ENCODE data around the gene ALOX5.
"Not testable (repeated sequence)": the region's sequence is repeated elsewhere in the genome, so short reads cannot be mapped to it uniquely, and the experiment has no call there.

The ALOX5 gene

DNA sequence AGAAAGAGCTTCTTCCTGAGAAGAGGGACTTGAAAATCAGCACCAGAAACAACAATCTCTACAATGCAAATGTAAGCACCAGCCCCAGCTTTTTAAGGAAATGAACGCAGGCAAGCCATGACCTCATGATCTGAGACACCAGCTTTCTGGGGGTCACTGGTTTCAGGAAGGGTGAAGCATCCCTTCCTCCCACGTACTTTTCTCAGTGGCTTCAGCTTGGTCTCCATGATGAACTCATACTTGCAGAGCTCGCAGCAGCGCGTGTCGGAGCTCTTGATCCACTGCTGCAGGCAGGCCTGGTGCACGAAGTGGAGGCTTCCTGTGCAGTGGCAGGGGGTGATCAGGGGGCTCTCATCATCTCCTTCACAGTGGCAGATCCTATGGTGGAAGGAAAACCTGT, 87.0 kb downstream of the ALOX5 start:
- DNase-seq (ENCODE audit: low read depth in 1 of 2, low spot score in 1 of 2) = no peak

DNA sequence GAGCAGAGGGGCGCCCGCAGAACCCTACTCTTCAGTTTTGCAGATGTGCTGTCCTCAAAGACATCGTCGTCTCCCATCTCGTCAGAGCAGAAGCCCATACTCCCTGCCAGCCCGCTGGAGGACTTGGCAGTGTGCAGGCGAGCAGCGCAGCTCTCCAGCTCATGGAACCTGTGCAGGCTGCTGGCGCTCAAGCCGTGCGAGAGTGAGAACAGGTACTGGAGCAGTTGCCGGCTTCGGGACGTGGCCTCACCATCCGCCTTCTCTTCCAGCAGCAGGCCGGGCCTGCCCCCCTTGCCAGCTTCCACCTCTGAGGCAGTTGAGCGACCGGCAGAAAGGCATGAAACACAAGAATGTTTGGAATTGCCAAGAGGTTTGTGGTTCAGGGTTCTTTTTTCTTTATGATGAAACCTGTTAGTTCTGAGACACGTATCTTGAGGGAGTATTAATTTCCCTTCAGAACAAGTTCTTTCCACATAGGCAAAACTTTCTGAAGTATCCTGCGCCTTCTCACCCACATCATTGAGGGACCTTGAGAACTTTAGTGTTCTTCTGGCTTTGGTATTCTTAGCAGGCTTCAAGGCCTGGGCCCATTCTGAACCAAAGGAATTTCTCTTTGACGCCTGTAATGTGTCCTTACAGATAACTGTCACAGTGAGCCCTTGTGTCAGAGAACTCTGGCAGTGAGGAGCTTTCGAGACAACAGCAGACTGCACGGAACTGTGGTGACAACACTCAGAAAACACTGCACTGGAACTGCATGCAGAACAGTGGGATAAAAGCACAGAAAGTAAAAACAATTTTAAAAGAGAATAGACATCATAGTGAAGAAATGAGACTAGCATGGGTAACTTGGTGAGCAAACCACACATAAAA, 89.5 kb downstream of the ALOX5 start:
- no peak for DNase-seq (ENCODE audit: low read depth in 1 of 2, low spot score in 1 of 2)

DNA sequence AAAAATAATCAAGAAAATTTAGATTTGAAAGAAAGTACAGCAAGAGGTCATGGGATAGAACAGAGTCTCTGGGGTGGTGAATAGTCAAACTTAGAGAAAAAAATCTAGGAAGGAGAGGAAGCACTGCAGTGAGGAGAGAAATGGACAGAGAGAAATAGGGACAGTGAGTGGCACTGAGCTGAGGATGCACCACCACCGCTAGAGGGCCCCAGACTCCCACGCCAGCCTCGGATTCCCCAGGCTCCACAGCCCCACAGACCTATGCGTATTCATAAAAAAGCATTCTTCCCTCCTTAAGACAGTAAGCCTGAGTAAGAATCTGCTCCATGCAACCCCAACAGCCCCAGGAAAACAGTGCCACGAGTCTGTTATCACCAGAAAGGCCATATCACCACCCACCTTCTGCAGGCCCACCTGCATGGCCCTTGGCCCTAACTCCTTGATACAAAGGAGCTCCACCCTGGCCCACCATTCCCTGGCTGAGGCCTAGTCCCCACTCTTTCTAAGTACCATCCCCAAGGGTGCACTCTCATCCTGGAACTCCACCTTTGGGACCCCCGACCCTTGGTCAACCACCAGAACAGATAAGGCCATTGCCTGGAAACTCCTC, 91.0 kb downstream of the ALOX5 start:
- DNase-seq (ENCODE audit: low read depth in 1 of 2, low spot score in 1 of 2) = peak; percentile 54 to 62

DNA sequence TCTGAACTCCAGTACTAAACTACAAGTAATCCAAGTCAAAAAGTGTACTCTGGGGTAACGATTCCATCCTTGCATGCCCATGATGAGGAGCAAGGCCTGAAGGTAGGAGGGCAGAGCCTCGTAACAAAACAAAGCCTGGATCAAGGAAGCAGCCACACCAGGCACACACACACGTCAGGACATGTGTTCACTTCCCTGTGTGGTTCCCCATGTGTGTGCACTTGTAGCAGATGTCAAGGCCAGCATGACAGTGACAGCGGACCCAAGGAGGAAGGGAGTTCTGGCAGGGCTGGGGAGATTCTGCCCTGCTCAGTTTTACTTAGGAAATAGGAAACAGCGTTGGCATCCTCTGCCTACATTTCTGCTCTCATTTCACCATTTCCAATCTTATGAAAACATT, 92.8 kb downstream of the ALOX5 start:
- DNase-seq (ENCODE audit: low read depth in 1 of 2, low spot score in 1 of 2) = no peak

DNA sequence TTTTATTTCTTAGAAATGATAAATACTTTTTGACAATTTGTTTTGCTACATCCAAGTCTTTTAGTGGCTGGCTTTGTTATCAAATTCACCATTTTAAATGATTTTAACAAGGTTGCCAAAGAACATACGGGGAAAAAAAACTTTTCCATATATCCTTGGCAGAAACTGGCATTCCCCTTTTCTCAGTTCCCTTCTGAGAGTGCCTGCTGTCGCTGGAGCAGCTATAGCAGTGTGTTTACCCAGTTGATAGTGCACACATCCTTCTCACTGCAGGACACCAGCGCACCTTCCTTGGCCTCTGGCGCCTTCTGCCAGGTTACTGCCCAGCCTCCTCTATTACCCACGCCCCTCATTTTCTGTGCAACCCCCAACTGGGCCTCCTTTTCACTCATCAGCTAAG, 94.1 kb downstream of the ALOX5 start:
- no peak for DNase-seq (ENCODE audit: low read depth in 1 of 2, low spot score in 1 of 2)

DNA sequence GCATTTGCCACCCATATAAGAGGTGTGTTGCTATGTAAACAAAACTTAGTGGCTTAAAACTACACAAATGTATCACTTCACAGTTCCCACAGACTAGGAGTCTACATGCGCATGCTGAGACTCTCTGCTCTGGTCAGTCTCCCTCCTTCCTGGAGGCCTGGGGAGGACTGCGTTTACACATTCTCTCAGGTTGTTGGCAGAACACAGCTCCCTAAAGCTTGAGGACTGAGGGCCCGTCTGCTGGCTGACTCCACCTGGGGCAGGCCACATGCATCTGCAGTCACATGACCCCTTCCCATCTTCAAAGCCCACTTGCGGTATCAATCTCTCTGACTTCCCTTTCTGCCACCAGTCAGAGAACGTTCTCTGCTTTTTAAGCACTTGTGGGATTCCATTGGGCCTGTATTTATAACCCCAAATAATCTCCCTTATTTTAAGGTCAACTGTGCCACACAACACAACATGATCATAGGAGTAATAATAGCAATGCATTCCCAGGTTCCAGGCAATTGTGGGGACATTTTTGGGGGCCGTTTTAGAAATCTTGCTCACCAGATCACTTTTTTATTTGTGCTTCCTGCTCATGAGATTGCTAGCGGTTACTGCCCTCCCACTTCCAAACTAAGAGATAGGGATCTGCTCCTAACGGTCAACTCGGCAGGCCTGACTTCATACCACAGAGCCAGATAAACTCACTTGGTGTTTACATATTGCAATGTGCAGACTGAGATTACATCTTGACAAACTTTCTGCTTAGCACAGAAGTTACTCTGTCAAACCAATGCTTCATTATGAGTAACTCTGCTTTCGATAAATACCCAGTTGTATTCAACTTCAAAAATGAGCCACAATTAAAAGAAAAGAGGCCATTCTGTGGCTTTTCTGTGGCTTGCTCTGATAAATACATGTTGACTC, 96.3 kb downstream of the ALOX5 start:
- DNase-seq (ENCODE audit: low read depth in 1 of 2, low spot score in 1 of 2) = peak in 1 of 2 donors; percentile 17

DNA sequence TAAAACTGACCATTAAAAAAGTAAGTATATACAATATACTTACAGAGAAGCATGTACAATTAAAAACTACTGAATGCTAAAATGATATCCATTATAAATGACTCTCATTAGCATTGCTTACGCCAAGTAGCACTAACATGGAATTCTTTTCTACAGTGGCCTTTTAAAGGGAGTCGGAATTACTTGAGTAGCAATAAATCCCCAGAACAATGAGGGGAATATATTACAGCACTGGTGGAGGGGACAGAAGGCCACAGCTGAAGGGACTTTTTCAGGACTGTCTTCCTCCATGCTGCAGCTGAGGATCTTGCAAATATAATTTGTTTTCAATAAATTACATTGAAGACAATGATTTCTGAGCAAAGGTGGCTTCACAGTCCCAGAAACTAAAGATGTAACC, 97.0 kb downstream of the ALOX5 start:
- DNase-seq (ENCODE audit: low read depth in 1 of 2, low spot score in 1 of 2) = no peak

DNA sequence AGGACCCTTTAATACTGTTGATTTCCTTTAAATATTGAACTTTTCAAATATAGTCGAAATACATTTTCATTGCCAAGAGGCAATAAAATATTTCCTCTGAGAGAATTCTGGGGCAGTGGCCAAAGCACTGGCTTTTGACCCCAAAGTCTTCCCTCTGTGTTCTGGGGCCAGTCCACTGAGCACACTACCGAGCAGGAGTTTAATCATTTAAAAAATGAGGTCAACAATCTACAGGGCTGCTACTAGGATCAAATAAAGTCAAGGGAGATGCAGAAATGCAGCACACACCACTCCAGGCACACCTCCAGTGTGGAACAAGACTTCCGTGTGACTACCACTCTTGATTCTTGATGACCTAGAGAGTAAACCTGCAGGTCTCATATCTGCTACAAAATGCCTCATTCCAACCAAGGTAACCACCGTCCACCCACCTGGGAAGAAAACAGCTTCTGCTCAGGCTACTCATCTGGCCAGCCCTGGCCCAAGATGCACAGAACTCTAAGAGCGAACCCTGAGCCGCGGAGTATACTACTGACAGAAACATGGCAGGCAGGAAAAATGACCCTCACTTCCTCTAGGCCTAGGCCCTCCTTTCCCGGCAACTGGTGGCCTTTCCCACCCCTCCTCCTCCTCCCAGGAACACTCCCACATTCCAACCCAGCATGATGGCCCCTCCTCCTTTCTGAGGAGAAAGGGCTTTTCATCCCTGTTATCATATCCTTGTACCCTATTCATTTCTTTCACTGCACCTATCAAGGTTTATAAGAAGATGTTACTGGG, 97.7 kb downstream of the ALOX5 start:
- DNase-seq (ENCODE audit: low read depth in 1 of 2, low spot score in 1 of 2) = no peak

DNA sequence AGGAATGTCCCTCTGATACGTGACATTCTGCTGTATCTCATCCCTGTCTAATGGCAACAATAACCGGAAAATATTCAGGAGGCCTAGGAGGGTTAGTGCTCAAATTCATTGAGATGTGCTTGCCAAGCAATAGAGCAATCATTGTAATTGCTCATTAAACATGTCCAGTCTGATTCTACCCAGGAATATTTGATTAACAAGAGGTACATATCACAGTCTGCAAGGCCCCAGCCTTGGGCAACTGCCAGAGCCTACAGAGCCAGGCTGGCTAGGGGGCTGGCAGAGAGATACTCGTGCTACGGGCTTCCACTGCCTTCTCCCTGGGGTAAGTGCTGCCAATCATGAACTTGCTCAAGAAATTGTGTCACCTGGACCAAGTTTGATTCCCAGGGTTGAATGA, 99.1 kb downstream of the ALOX5 start:
- no peak for DNase-seq (ENCODE audit: low read depth in 1 of 2, low spot score in 1 of 2)

DNA sequence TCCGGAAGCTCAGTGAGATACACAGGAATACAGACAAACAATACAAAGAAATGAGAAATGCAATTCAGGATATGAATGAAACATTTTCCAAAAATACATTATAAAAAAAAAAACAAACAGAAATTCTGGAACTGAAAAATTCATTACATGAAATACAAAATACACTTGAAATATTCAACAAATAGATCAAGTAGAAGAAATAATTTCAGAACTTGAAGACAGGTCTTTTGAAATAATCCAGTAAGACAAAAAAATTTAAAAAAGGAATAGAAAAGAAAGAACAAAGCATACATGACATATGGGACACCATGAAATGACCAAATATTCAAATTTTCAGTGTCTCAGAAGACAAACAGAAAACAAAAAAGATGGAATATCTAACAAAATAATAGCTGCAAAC, 102.5 kb downstream of the ALOX5 start:
- DNase-seq (ENCODE audit: low read depth in 1 of 2, low spot score in 1 of 2) = no peak

DNA sequence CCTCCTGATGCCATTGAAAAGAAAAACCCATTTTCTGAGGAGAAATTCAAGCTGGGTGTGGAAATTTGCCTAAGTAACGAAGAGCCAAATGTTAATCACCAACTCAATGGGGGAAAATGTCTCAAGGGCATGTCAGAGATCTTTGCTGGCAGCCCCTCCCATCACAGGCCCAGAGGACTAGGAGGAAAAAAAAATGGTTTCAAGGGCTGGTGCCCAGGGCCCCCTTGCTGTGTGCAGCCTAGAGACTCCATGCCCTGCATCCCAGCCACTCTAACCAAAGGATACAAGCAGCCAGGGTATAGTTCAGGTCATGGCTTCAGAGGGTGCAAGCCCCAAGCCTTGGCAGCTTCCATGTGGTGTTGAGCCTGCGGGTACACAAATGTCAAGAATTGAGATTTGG, 106.3 kb downstream of the ALOX5 start:
- no peak for DNase-seq (ENCODE audit: low read depth in 1 of 2, low spot score in 1 of 2)

DNA sequence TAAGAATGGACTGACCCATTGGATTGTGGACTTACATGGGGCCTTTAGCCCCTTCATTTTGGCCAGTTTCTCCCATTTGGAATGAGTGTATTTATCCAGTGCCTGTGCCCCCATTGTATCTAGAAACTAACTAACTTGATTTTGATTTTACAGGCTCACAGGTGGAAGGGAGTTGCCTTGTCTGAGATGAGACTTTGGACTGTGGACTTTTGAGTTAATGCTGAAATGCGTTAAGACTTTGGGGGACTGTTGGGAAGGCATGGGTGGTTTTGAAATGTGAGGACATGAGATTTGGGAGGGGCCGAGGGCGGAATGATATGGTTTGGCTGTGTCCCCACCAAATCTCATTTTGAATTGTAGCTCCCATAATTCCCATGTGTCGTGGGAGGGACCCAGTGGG, 107.1 kb downstream of the ALOX5 start:
- DNase-seq (ENCODE audit: low read depth in 1 of 2, low spot score in 1 of 2) = not testable (repeated sequence)

DNA sequence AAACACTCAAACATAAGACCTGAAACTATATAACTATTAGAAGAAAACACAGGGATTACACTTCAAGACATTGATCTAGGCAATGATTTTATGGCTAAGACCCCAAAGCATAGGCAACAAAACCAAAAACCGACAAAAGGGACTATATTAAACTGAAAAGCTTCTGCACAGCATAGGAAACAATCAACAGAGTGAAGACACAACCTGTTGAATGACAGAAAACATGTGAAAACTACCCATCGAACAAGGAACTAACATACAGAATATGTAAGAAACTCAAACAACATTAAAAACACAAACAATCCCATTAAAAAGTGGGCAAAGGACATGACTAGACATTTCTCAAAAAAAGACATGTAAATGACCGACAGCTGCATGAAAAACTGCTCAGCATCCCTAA, 109.0 kb downstream of the ALOX5 start:
- DNase-seq (ENCODE audit: low read depth in 1 of 2, low spot score in 1 of 2) = no peak

DNA sequence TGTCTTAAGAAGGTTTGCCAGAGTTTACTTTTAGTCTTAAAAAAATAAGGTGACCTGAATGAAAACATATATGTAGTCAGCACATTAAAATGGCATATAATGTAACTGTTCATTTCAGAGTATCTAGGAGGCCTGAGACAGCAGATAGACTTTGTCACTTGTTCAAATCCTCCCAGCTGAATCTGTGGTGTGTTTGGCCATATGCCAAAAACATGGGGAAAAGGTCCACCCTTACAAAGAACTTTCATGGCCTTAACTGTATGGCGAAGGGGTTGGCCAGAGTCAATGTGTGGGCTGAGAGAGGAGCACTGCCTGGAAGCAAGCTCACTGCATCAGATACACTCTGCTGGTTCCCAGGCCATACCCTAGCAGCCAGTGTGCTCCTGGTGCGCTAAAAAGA, 113.7 kb downstream of the ALOX5 start:
- DNase-seq (ENCODE audit: low read depth in 1 of 2, low spot score in 1 of 2) = no peak

DNA sequence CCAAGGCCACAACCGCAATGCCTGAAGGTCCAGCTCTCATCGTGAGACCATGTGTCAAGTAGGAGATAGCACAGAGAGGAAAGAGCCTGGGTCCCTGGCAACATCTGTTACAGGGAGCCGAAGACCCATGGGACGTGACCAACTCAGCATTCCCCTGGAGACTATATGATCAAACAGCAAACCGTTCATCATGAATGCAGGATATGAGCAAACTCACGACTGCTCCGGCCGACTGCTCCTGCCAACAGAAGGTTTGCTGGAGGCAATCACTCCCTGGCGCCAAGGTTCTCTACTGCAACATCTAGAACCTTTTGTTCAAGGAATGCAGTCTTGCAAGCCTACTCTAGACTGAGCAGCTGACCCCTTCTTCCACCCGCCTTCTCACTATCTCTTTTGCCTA, 114.3 kb downstream of the ALOX5 start:
- no peak for DNase-seq (ENCODE audit: low read depth in 1 of 2, low spot score in 1 of 2)

DNA sequence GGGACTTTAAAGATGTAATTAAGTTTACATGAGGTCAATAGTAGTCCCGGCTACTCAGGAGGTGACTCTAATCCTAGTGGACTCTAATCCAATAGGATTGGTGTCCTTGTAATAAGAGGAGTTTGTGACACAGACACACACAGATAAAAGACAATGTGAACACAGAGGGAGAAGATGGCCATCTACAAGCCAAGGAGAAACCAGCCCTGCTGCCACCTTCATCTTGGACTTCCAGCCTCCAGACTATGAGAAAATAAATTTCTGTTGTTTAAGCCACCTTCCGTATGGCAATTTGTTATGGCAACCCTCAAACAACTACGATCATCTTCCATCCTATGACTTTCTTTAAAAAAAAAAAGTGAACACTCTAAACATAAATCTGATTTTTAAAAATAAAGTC, 116.3 kb downstream of the ALOX5 start:
- DNase-seq (ENCODE audit: low read depth in 1 of 2, low spot score in 1 of 2) = no peak

DNA sequence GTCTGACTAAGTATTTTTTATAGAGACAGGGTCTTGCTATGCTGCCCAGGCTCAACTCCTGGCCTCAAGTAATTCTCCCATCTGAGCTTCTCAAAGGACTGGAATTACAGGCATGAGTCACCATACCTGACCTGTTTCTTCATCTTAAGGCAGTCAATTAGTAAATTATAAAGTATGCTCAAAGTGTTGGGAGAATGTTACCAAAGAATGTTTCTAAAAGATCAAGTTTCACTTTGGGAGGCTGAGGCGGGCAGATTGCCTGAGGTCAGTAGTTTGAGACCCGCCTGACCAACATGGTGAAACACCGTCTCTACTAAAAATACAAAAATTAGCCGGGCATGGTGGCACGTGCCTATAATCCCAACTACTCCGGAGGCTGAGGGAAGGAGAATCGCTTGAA, 117.0 kb downstream of the ALOX5 start:
- no peak for DNase-seq (ENCODE audit: low read depth in 1 of 2, low spot score in 1 of 2)
